NCI-H2081 treated with DMSO at 0.1 percent for 48 hours (cell line): ENCODE data around the gene SLC6A9.

Source experiments
- DNase-seq: peaks from one replicate; lab custom pipeline; 2025; lab: John Stamatoyannopoulos, UW

The SLC6A9 gene

GRCh38 chr1:44048532-44049215 lies 17.4 kb upstream of the SLC6A9 start:
- DNase-seq = no peak

GRCh38 chr1:44047131-44047530 lies 15.9 kb upstream of the SLC6A9 start:
- DNase-seq = no peak

GRCh38 chr1:44045064-44045463 lies 13.8 kb upstream of the SLC6A9 start:
- no peak for DNase-seq

GRCh38 chr1:44044071-44044801 lies 13.0 kb upstream of the SLC6A9 start:
- DNase-seq = no peak

GRCh38 chr1:44043176-44044070 lies 12.2 kb upstream of the SLC6A9 start:
- no peak for DNase-seq

GRCh38 chr1:44040846-44041245 lies 9.6 kb upstream of the SLC6A9 start:
- no peak for DNase-seq

- no peak for DNase-seq
These were observed 9.2 kb upstream of the SLC6A9 start for GRCh38 chr1:44040418-44040817.

- no peak for DNase-seq
These were observed 7.8 kb upstream of the SLC6A9 start for GRCh38 chr1:44038876-44039657.

GRCh38 chr1:44037154-44037553 lies 5.9 kb upstream of the SLC6A9 start:
- DNase-seq = no peak

- DNase-seq = peak; percentile 25
These were observed 5.3 kb upstream of the SLC6A9 start for GRCh38 chr1:44036409-44037139.

GRCh38 chr1:44035726-44036408 lies 4.6 kb upstream of the SLC6A9 start:
- no peak for DNase-seq

- DNase-seq = no peak
These were observed 3.9 kb upstream of the SLC6A9 start for GRCh38 chr1:44034976-44035716.

- DNase-seq = no peak
These were observed 3.2 kb upstream of the SLC6A9 start for GRCh38 chr1:44034423-44034822.

- no peak for DNase-seq
These were observed 2.5 kb upstream of the SLC6A9 start for GRCh38 chr1:44033756-44034155.

- DNase-seq = no peak
These were observed 1.8 kb upstream of the SLC6A9 start for GRCh38 chr1:44033041-44033575.

- no peak for DNase-seq
These were observed 1.0 kb upstream of the SLC6A9 start for GRCh38 chr1:44032170-44032790.

- DNase-seq = no peak
These were observed 534 bp downstream of the SLC6A9 start for GRCh38 chr1:44030605-44031251.

- DNase-seq = no peak
These were observed 1.2 kb downstream of the SLC6A9 start for GRCh38 chr1:44029911-44030604.
